DMS 273 treated with DMSO at 0.1 percent for 48 hours (cell line): ENCODE measurements around the gene CRPPA.
"Not testable (repeated sequence)": the region's sequence is repeated elsewhere in the genome, so short reads cannot be mapped to it uniquely, and the experiment has no call there.

Source experiments
- DNase-seq: peaks from one replicate; lab custom pipeline; 2025; lab: John Stamatoyannopoulos, UW

CRPPA gene

GRCh38 chr7:16397501-16398145 lies 23.7 kb downstream of the CRPPA start:
- no peak for DNase-seq

GRCh38 chr7:16396766-16397500 lies 24.4 kb downstream of the CRPPA start:
- no peak for DNase-seq

GRCh38 chr7:16395121-16395520 lies 26.2 kb downstream of the CRPPA start:
- DNase-seq: no peak

GRCh38 chr7:16393862-16394422 lies 27.4 kb downstream of the CRPPA start:
- DNase-seq: no peak

GRCh38 chr7:16392990-16393523 lies 28.3 kb downstream of the CRPPA start:
- no peak for DNase-seq

- DNase-seq: not testable (repeated sequence)
These were observed 37.6 kb downstream of the CRPPA start for GRCh38 chr7:16383786-16384185.

- not testable (repeated sequence) for DNase-seq
These were observed 38.2 kb downstream of the CRPPA start for GRCh38 chr7:16383103-16383502.
